ENCODE data around the gene FGGY. TPM values are rescaled to one million over a fixed set of nuclear protein-coding genes. Genes with fewer than 3 reads are reported as not detected.

Gene FGGY
- total RNA-seq, 1 donor from 2014 or later, result 9.0 TPM

- DNase-seq (ENCODE audit: low spot score), result no peak
- no peaks in the 10 kb centered on the region for H3K27me3 Mint-ChIP-seq (ENCODE audit: low read depth)
- no peak for TF ChIP-seq CTCF (IDR thresholded peaks at IDR 0.05)
- peaks cover 5% of the 10 kb centered on the region for H3K9me3 Mint-ChIP-seq (ENCODE audit: low read depth)
- H3K4me1 Mint-ChIP-seq (ENCODE audit: low read depth), result peaks cover 57% of the 10 kb centered on the region
- H3K4me3 Mint-ChIP-seq (ENCODE audit: unreplicated experiment), result no peak overlapping the region
- H3K27ac Mint-ChIP-seq (ENCODE audit: unreplicated experiment), result peak overlapping the region; percentile 91
- no peaks in the 10 kb centered on the region for H3K36me3 Mint-ChIP-seq (ENCODE audit: low read depth)
Observed at GRCh38 chr1:59446257-59446901, 149.5 kb downstream of the FGGY start.

GRCh38 chr1:59452026-59452425, 155.1 kb downstream of the FGGY start:
- DNase-seq (ENCODE audit: low spot score), result no peak
- H3K4me1 Mint-ChIP-seq (ENCODE audit: low read depth), result peaks cover 18% of the 10 kb centered on the region
- H3K9me3 Mint-ChIP-seq (ENCODE audit: low read depth), result peaks cover 5% of the 10 kb centered on the region
- no peaks in the 10 kb centered on the region for H3K27me3 Mint-ChIP-seq (ENCODE audit: low read depth)
- H3K36me3 Mint-ChIP-seq (ENCODE audit: low read depth), result no peaks in the 10 kb centered on the region
- H3K4me3 Mint-ChIP-seq (ENCODE audit: unreplicated experiment), result no peak overlapping the region
- TF ChIP-seq CTCF (IDR thresholded peaks at IDR 0.05), result no peak
- H3K27ac Mint-ChIP-seq (ENCODE audit: unreplicated experiment), result no peak overlapping the region

- no peaks in the 10 kb centered on the region for H3K36me3 Mint-ChIP-seq (ENCODE audit: low read depth)
- H3K9me3 Mint-ChIP-seq (ENCODE audit: low read depth), result peaks cover 5% of the 10 kb centered on the region
Observed at GRCh38 chr1:59452559-59452958, 155.7 kb downstream of the FGGY start.

GRCh38 chr1:59453297-59453968, 156.5 kb downstream of the FGGY start:
- H3K9me3 Mint-ChIP-seq (ENCODE audit: low read depth), result peaks cover 5% of the 10 kb centered on the region
- no peak overlapping the region for H3K4me3 Mint-ChIP-seq (ENCODE audit: unreplicated experiment)
- no peak overlapping the region for H3K27ac Mint-ChIP-seq (ENCODE audit: unreplicated experiment)
- H3K36me3 Mint-ChIP-seq (ENCODE audit: low read depth), result no peaks in the 10 kb centered on the region
- DNase-seq (ENCODE audit: low spot score), result no peak
- H3K4me1 Mint-ChIP-seq (ENCODE audit: low read depth), result peaks cover 6% of the 10 kb centered on the region
- no peak for TF ChIP-seq CTCF (IDR thresholded peaks at IDR 0.05)
- no peaks in the 10 kb centered on the region for H3K27me3 Mint-ChIP-seq (ENCODE audit: low read depth)

More at GRCh38 chr1:59452559-59452958, 155.7 kb downstream of the FGGY start:
- no peak overlapping the region for H3K27ac Mint-ChIP-seq (ENCODE audit: unreplicated experiment)
- no peak for DNase-seq (ENCODE audit: low spot score)
- H3K4me3 Mint-ChIP-seq (ENCODE audit: unreplicated experiment), result no peak overlapping the region
- H3K4me1 Mint-ChIP-seq (ENCODE audit: low read depth), result peaks cover 13% of the 10 kb centered on the region
- no peaks in the 10 kb centered on the region for H3K27me3 Mint-ChIP-seq (ENCODE audit: low read depth)
- TF ChIP-seq CTCF (IDR thresholded peaks at IDR 0.05), result no peak

- Mint-ChIP-seq H3K27ac (ENCODE audit: unreplicated experiment) (no peak overlapping the region), H3K9me3 (ENCODE audit: low read depth) (peaks cover 6% of the 10 kb centered on the region), H3K4me3 (ENCODE audit: unreplicated experiment) (no peak overlapping the region), H3K36me3 (ENCODE audit: low read depth) (peaks cover 1% of the 10 kb centered on the region), H3K27me3 (ENCODE audit: low read depth) (no peaks in the 10 kb centered on the region), H3K4me1 (ENCODE audit: low read depth) (peaks cover 6% of the 10 kb centered on the region)
- no peak for DNase-seq (ENCODE audit: low spot score)
- TF ChIP-seq CTCF (IDR thresholded peaks at IDR 0.05), result no peak
Observed at GRCh38 chr1:59455206-59455605, 158.3 kb downstream of the FGGY start.

Measured in chondrocyte (in vitro differentiated cells).